HG03039 (cell line): ENCODE results near the gene LILRA5.
A peak's percentile ranks its signal among the peaks of the same experiment; 100 is the strongest.
"Not testable (repeated sequence)": the region's sequence is repeated elsewhere in the genome, so short reads cannot be mapped to it uniquely, and the experiment has no call there.

Experiments
- ATAC-seq: cut with Tn5 transposase; IDR thresholded peaks from one replicate; pipeline ENCODE4 v1.9.1; 2021; ENCODE audit warnings: mild to moderate bottlenecking, moderate library complexity; ENCODE audit not compliant: unreplicated experiment

The LILRA5 gene

GRCh38 chr19:54312436-54313377 is at the start of gene LILRA5:
TSS of gene LILRA5 (minus strand) at chr19:54313166. CDS start at chr19:54313019, 147 bp downstream.
- no peak for ATAC-seq

- not testable (repeated sequence) for ATAC-seq
Measured at GRCh38 chr19:54361680-54362422, 48.9 kb upstream of the LILRA5 start.

GRCh38 chr19:54359149-54359820 is 46.3 kb upstream of the LILRA5 start:
- ATAC-seq = peak; percentile 51

DNA sequence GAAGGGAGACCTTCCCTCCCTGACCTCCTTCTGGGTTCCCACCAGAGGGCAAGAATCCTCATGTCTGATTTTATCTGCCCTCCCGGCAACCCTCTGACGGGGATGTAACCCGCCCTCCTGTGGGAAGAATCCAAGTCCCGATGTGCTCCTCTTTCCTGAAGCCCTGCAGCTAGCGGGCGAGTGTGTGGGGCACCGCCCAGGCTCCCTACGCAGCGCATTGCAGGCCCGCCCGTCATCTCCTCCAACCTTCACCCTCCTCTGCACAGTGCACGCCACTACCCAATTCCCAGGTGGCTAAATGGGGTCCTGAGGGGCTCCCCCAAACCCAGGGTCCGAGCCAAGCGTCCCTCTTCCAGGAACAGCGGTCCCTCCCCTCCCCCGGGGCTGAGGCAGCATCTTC is 44.4 kb upstream of the LILRA5 start:
- ATAC-seq = no peak

- no peak for ATAC-seq
Measured at GRCh38 chr19:54356444-54357056, 43.6 kb upstream of the LILRA5 start.

DNA sequence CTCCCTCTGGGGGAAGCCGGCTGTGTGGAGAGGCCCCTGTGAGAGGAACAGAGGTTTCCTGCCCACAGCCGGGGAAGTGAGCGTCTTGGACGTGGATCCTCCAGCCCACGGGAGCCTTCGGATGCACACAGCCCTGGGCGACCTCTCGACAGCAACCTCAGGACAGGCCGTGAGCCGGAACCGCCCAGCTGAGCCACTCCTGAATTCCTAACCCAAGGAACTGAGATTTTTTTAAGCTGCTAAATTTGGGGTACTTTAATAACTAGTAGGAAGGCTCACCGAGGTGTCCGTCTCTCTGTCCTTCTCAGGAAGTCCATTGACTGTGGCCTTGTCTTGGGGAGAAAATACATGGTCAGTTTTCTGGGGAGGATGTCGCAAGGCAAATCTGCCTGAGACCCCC is 42.7 kb upstream of the LILRA5 start:
- ATAC-seq = no peak

GRCh38 chr19:54354761-54355160 is 41.8 kb upstream of the LILRA5 start:
- no peak for ATAC-seq

GRCh38 chr19:54352546-54352945 is 39.6 kb upstream of the LILRA5 start:
- no peak for ATAC-seq

DNA sequence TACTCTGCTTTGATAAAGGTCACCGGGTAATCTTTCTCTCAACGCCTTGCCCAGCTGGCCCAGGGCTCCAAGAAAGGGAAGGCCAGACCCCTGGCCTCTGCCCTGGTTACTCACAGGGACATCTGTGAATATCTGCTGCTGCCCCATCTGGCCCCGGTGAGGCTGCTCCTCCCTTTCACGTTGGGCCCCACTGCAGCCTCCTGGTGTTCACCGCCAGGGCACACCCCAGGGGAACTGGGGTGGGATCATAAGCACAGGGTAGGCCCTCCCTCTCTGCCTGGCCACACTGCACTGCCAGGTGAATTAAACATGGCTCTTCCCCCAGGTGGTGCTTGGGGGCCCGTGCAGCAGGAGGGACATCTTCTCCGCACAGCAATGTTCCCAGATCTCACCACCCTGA is 39.1 kb upstream of the LILRA5 start:
- no peak for ATAC-seq

DNA sequence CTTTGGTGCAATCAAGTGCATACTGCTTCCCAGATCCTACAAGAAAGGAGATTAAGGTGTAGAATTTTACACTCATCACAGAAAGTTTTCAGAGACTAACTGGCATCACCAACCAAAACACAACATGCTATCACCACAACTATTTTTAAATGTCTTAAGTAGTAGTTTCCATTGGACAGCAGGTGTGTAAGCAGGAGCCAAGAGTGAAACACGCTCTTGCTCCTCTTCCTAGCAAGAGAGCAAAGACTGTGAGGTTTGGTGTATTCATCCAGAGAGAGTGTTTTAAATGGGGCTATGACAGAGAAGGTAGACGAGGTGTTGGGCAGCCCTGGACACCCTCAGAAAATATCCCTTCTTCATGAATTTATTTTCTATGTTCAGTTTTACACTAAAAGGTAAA is 38.5 kb upstream of the LILRA5 start:
- ATAC-seq = no peak

DNA sequence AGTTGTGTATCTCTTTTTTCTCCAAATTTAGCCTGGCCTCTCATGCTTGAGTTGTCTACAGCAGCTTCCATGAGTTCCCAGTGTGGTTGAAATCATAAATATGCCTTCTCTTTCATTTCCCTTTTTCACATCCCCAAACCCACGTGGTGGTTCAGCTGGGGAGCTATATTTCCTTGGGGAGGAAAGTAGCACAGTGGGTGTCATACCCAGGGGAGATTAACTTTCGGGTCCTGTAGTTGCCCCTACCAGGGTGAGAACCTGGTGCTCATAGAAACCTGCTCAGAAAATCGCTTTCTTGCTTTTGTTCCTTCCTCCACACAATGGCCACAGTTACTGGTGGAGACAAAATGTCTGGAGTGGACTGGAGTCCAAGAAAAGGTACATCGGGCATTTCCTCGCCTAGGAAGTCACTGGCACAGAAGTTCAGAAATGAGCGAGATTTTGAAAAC is 33.0 kb upstream of the LILRA5 start:
- no peak for ATAC-seq

DNA sequence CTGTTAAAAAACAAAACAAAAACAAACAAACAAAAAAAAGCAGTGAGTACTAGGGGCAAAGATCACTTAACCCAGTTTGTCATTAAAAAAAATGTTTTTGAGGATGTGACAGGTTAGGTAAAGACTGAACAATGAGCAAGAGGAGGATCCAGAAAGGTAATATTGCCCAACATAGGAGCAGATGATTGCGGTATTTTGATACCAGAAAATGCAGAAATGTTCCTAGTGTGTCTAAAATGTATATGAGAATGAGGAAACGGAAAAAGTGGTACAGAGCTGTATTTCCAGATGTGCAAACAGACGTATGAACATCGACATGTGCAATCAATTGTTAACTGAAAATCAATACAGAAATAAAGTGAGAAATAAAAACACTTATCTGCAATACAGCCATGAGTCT is 30.9 kb upstream of the LILRA5 start:
- ATAC-seq = no peak

GRCh38 chr19:54341295-54341694 is 28.3 kb upstream of the LILRA5 start:
- ATAC-seq = no peak

DNA sequence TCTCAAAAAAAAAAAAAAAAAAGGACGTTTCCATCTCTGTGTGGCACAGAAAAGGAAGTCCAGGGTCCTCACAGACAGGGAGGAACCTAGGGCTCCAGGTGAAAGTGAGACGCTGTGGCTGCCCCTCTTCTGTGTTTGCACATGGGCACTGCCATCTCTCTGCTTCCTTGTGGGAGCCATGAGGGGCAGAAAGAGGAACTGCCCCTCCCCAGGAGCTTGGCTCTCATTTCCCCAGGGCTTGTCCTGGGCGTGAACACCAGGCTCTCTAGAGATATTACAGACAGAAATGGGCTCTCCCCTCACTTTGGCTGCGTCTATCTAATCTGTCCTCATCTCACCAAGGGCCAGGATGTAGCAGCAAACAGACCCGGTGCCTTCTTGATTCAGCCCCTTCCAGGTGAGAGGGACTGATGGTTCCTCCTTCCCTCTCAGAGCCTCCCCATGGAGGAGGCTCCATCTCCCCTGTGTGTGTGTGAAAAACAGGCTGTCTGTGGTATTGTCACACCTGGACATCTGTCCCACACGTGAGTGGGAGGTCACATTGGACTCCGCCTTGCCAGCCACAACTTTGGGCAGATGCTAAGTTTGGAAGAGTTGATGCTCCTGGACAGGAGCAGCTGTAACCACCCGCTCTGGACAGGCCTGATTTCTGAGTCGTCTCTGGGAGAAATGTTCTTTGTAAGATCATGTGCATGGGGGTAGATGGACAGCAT is 26.8 kb upstream of the LILRA5 start:
- ATAC-seq = no peak

GRCh38 chr19:54338521-54338920 is 25.6 kb upstream of the LILRA5 start:
- no peak for ATAC-seq

DNA sequence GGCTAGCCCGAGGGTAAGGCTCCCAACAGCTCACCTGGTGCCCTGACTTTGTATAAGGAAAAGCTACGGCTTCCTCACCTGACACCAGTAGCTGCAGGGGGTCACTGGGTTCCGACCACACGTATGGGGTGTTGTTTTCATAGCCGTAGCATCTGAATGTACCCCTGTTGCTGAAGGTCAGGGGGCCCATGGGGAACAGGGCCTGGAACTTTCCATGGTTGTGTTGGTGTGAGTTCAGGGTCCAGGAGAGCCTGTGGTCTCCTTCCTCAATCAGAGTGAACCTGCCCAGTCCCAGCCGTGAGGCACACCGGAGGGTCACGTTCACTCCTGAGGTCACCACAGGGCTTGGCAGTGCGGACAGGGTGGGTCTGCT is 24.9 kb upstream of the LILRA5 start:
- no peak for ATAC-seq

DNA sequence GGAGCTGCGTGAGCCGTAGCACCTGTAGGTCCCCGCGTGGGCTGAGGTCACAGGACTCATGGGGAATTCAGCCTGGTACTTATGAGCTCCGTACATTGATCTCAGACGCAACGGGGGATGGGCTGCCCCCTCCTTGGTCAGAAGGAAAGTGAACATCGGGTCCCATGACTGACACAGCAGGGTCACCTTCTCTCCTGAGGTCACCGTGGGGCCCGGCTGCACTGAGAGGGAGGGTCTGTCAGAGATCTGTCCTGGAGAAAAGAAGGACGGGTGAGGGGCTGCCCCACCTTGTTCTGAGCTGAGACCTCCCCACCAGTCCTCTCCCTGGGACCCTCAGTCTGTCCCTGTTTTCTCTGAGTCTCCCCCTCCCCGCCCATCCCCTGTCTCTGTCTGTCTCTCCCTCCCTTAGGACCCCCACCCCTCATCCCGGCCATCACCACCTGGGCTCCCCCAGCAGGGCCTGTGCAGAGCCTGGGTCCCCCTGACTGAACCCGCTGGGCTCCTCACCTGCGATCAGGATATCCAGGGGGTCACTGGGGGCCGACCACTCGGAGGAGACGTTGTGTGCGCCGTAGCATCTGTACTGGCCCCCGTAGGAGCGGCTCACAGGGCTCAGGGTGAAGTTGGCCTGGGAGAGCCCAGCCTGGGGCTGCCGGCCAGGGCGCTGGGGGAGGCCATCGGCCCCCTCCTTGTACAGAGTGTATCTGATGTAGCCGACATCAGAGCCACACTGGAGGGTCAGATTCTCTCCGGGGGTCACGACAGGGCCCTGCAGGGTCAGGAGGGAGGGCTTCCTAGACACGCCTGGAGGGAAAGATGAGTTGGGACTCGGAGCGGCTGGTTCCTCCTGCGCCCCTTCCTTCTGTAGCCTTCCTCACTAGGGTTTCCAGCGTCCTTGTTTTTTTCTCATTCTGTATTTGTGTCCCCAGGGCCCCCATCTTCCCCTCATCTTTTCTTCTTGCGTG is 24.2 kb upstream of the LILRA5 start:
- no peak for ATAC-seq

GRCh38 chr19:54335979-54336892 is 23.3 kb upstream of the LILRA5 start:
- ATAC-seq = no peak
